Fibroblast of lung (primary cell): ENCODE results near the gene RRAS2. TPM values are rescaled to one million over a fixed set of nuclear protein-coding genes. Genes with fewer than 3 reads are reported as not detected.
A peak's percentile ranks its signal among the peaks of the same experiment; 100 is the strongest.

Experiments used
- DNase-seq, 2 donors: peaks; one replicate each; pipeline versions ENCODE4 v3.0.0 to v3.0.0-alpha.2; 2010; ENCODE audit warnings: low read depth in 2 of 2
- H2AFZ ChIP-seq: 2 replicates; pipeline ENCODE4 v1.5.1; 2012; ENCODE audit warnings: low read length, control low read depth, inconsistent platforms
- H3K27ac ChIP-seq: 2 replicates; pipeline ENCODE4 v1.5.1; 2011; ENCODE audit warnings: low read length, control low read depth; ENCODE audit not compliant: insufficient read depth
- H3K27me3 ChIP-seq: 2 replicates; pipeline ENCODE4 v1.5.1; 2011; ENCODE audit warnings: mild to moderate bottlenecking, low read length; ENCODE audit not compliant: control insufficient read depth, insufficient read depth
- H3K36me3 ChIP-seq: 2 replicates; pipeline ENCODE4 v1.5.1; 2011; ENCODE audit warnings: low read length; ENCODE audit not compliant: control insufficient read depth, insufficient read depth
- H3K4me1 ChIP-seq: 2 replicates; pipeline ENCODE4 v1.5.1; 2011; ENCODE audit warnings: low read length; ENCODE audit not compliant: control insufficient read depth, insufficient read depth; ENCODE audit errors: extremely low read depth
- H3K4me2 ChIP-seq: 2 replicates; pipeline ENCODE4 v1.5.1; 2011; ENCODE audit warnings: low read length, control low read depth; ENCODE audit not compliant: insufficient read depth; ENCODE audit errors: extremely low read depth
- H3K4me3 ChIP-seq, 4 experiments: fragments of 200-600 bp in 1 of 4; sonication (generic) in 1 of 4; replicated peaks in 1 of 4; 2 replicates each; pipeline ENCODE4 v1.5.1; 2011 to 2016; ENCODE audit warnings: low read length in 4 of 4, low read depth in 3 of 4, mild to moderate bottlenecking in 3 of 4, control low read depth in 2 of 4, inconsistent platforms in 1 of 4, mixed read lengths in 1 of 4; ENCODE audit not compliant: insufficient read depth in 1 of 4; ENCODE audit errors: control extremely low read depth in 1 of 4
- H3K79me2 ChIP-seq: 2 replicates; pipeline ENCODE4 v1.5.1; 2012; ENCODE audit warnings: mild to moderate bottlenecking, low read length, inconsistent platforms; ENCODE audit not compliant: control insufficient read depth, insufficient read depth
- H3K9ac ChIP-seq: 2 replicates; pipeline ENCODE4 v1.5.1; 2011; ENCODE audit warnings: mild to moderate bottlenecking, low read length, control low read depth; ENCODE audit not compliant: insufficient read depth
- H3K9me3 ChIP-seq: 2 replicates; pipeline ENCODE4 v1.5.1; 2012; ENCODE audit warnings: low read depth, low read length; ENCODE audit not compliant: control insufficient read depth, insufficient read depth
- H4K20me1 ChIP-seq: 2 replicates; pipeline ENCODE4 v1.5.1; 2011; ENCODE audit warnings: low read length; ENCODE audit not compliant: control insufficient read depth, insufficient read depth; ENCODE audit errors: extremely low read depth
- CTCF ChIP-seq, 2 donors: IDR thresholded peaks in 1 of 2; conservative IDR thresholded peaks in 1 of 2; 1 replicate in 1 of 2; 2 replicates in 1 of 2; pipeline ENCODE4 v1.5.1; 2011 to 2012; ENCODE audit warnings: low read length in 2 of 2, control low read depth in 1 of 2, inconsistent platforms in 1 of 2, low read depth in 1 of 2, mild to moderate bottlenecking in 1 of 2
- EZH2 ChIP-seq: IDR thresholded peaks from 2 replicates; pipeline ENCODE4 v1.5.1; 2012; ENCODE audit warnings: low read length, control low read depth, mild to moderate bottlenecking; ENCODE audit errors: missing control alignments
- polyA plus RNA-seq, 2 donors: library from polyadenylated mRNA; depleted of rRNA in 1 of 2; stranded (reverse) in 1 of 2; unstranded in 1 of 2; fragments of >200 nt; gene quantifications; 2 replicates each; pipeline ENCODE4 v1.2.1, GENCODE V29; 2011 to 2012; ENCODE audit warnings: missing spikeins in 1 of 2
- total RNA-seq: library from RNA; depleted of rRNA; stranded (reverse); fragments of >200 nt; gene quantifications from 2 replicates; pipeline ENCODE4 v1.2.1, GENCODE V29; 2014

The RRAS2 gene
- total and polyA plus RNA-seq, 2 donors (not counting 1 experiment from before 2014, with no cell fraction given), result 160 to 178 TPM

- Histone ChIP-seq H3K9me3 (no peaks in the 10 kb centered on the region), H3K4me3 (no peak overlapping the region), H3K27ac (no peak overlapping the region), H3K27me3 (no peaks in the 10 kb centered on the region), H3K4me1 (peaks cover 5% of the 10 kb centered on the region), H3K36me3 (no peaks in the 10 kb centered on the region), H3K4me2 (no peak overlapping the region), H3K79me2 (no peaks in the 10 kb centered on the region), H4K20me1 (no peaks in the 10 kb centered on the region), H2AFZ (no peak overlapping the region), H3K9ac (no peak overlapping the region)
- peak; percentile 84 to 85 for DNase-seq
- no peak for TF ChIP-seq EZH2
- no peak for TF ChIP-seq CTCF (conservative IDR thresholded peaks at IDR 0.05 in 1 of 2, IDR thresholded peaks at IDR 0.05 in 1 of 2; ENCODE audit: low read depth in 1 of 2, low read length in 2 of 2)
Observed at GRCh38 chr11:14386895-14387480, 28.0 kb upstream of the RRAS2 start.

GRCh38 chr11:14386081-14386480 is 27.1 kb upstream of the RRAS2 start:
- DNase-seq, result no peak
- H3K4me3 ChIP-seq, result no peak overlapping the region
- no peaks in the 10 kb centered on the region for H3K27me3 ChIP-seq
- TF ChIP-seq CTCF (conservative IDR thresholded peaks at IDR 0.05 in 1 of 2, IDR thresholded peaks at IDR 0.05 in 1 of 2; ENCODE audit: low read depth in 1 of 2, low read length in 2 of 2) (no peak), EZH2 (no peak)
- peaks cover 10% of the 10 kb centered on the region for H3K4me1 ChIP-seq
- no peaks in the 10 kb centered on the region for H3K79me2 ChIP-seq
- H3K27ac ChIP-seq, result no peak overlapping the region
- H3K36me3 ChIP-seq, result no peaks in the 10 kb centered on the region
- H4K20me1 ChIP-seq, result no peaks in the 10 kb centered on the region
- no peak overlapping the region for H3K4me2 ChIP-seq
- H3K9me3 ChIP-seq, result no peaks in the 10 kb centered on the region
- H2AFZ ChIP-seq, result no peak overlapping the region
- no peak overlapping the region for H3K9ac ChIP-seq

GRCh38 chr11:14384338-14384737 is 25.4 kb upstream of the RRAS2 start:
- no peak overlapping the region for H2AFZ ChIP-seq
- H3K4me2 ChIP-seq, result no peak overlapping the region
- no peak overlapping the region for H3K4me3 ChIP-seq
- H4K20me1 ChIP-seq, result no peaks in the 10 kb centered on the region
- H3K4me1 ChIP-seq, result peaks cover 12% of the 10 kb centered on the region
- no peak overlapping the region for H3K9ac ChIP-seq
- no peak overlapping the region for H3K27ac ChIP-seq
- TF ChIP-seq EZH2, result no peak
- TF ChIP-seq CTCF (conservative IDR thresholded peaks at IDR 0.05 in 1 of 2, IDR thresholded peaks at IDR 0.05 in 1 of 2; ENCODE audit: low read depth in 1 of 2, low read length in 2 of 2), result no peak
- DNase-seq, result peak; percentile 27 to 94
- no peaks in the 10 kb centered on the region for H3K9me3 ChIP-seq
- no peaks in the 10 kb centered on the region for H3K27me3 ChIP-seq
- no peaks in the 10 kb centered on the region for H3K79me2 ChIP-seq
- no peaks in the 10 kb centered on the region for H3K36me3 ChIP-seq
